Activated T-cell treated with anti-CD3 and anti-CD28 coated beads for 24 hours (primary cell): ENCODE measurements around the gene TRAP1.
"Not testable (repeated sequence)": the region's sequence is repeated elsewhere in the genome, so short reads cannot be mapped to it uniquely, and the experiment has no call there.

Experiments used
- DNase-seq: peaks from one replicate; pipeline ENCODE4 v3.0.0-alpha.2; 2020; ENCODE audit warnings: low read depth

TRAP1 gene

GRCh38 chr16:3610698-3611145 is 106.6 kb downstream of the TRAP1 start:
- DNase-seq, result no peak

GRCh38 chr16:3609895-3610697 is 107.2 kb downstream of the TRAP1 start:
- no peak for DNase-seq

DNA sequence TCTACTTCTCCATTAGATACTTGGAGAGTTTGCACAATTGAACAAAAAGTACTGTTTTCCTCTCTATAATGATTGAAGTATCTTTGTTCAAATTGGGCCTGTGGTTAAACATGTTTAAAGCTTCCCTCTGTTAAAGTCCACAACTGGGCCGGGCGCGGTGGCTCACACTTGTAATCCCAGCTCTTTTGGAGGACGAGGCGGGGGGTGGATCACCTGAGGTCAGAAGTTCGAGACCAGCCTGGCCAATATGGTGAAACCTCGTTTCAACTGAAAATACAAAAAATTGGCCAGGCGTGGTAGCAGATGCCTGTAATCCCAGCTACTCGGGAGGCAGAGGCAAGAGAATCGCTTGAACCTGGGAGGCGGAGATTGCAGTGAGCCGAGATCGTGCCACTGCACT is 108.3 kb downstream of the TRAP1 start:
- DNase-seq, result not testable (repeated sequence)

DNA sequence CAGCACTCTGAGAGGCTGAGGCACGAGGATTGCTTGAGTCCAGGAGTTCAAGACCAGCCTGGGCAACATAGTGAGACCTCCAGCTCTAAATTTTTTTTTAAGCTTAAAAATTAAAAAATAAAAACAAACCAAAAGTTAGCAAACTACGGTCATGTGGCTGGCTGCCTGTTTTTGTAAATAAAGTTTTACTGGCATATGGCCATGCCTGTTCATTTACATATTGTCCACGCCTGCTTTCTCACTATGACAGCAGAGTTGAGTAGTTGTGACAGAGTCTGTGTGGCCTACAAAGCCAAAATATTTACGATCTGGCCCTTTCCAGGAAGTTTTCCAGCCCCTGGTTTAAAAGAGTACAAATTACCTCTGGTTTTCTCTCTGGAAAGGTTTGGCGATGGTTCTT is 109.3 kb downstream of the TRAP1 start:
- DNase-seq, result no peak
